PC-9 (cell line): Measurements from ENCODE around the gene PHEX. TPM values are rescaled to one million over a fixed set of nuclear protein-coding genes. Genes with fewer than 3 reads are reported as not detected.

ENCODE experiments used
- BruUV-seq: library from RNA; stranded (reverse); fragments of 400-500 nt; replicated peaks from 2 replicates; lab custom pipeline; 2021; lab: Mats Ljungman, UMichigan
- CTCF ChIA-PET: fragments of 300-600 bp; sonication (Branson Sonifier 250); formaldehyde crosslinking; loops from one replicate; lab custom pipeline; 2022; ENCODE audit warnings: antibody characterized with exemption; lab: Charles Lee
- POLR2A ChIA-PET: fragments of 300-600 bp; sonication (Branson Sonifier 250); formaldehyde crosslinking; loops from one replicate; lab custom pipeline; 2022; ENCODE audit warnings: antibody characterized with exemption; ENCODE audit not compliant: unreplicated experiment; lab: Charles Lee
- DNase-seq, 2 experiments: peaks; one replicate each; pipeline versions ENCODE4 v3.0.0 to v3.0.0-alpha.2; 2015 to 2022; ENCODE audit warnings: mixed read lengths in 1 of 2
- H2AFZ ChIP-seq: fragments of 200-600 bp; sonication (generic); 2 replicates; pipeline ENCODE4 v1.8.1; 2017; ENCODE audit warnings: antibody characterized with exemption
- H3F3A ChIP-seq: fragments of 200-600 bp; sonication (generic); 2 replicates; pipeline ENCODE4 v1.8.1; 2017; ENCODE audit warnings: antibody characterized with exemption, mild to moderate bottlenecking, low read depth; ENCODE audit not compliant: insufficient read depth
- H3K27ac ChIP-seq: fragments of 200-600 bp; sonication (generic); 2 replicates; pipeline ENCODE4 v1.6.1; 2016; ENCODE audit warnings: mixed run types
- H3K27me3 ChIP-seq: fragments of 200-600 bp; sonication (generic); 2 replicates; pipeline ENCODE4 v1.6.1; 2016; ENCODE audit warnings: low read depth, mixed run types; ENCODE audit not compliant: insufficient read depth
- H3K36me3 ChIP-seq: fragments of 200-600 bp; sonication (generic); 2 replicates; pipeline ENCODE4 v1.6.1; 2016; ENCODE audit warnings: low read depth, mixed run types
- H3K4me1 ChIP-seq: fragments of 200-600 bp; sonication (generic); replicated peaks from 2 replicates; pipeline ENCODE4 v1.6.1; 2016; ENCODE audit warnings: mixed run types; ENCODE audit not compliant: insufficient read depth
- H3K4me2 ChIP-seq: fragments of 200-600 bp; sonication (generic); 2 replicates; pipeline ENCODE4 v1.6.1; 2017; ENCODE audit warnings: mixed run types
- H3K4me3 ChIP-seq: fragments of 200-600 bp; sonication (generic); 2 replicates; pipeline ENCODE4 v1.6.1; 2016; ENCODE audit warnings: mixed run types
- H3K79me2 ChIP-seq: fragments of 200-600 bp; sonication (generic); 2 replicates; pipeline ENCODE4 v1.6.1; 2017; ENCODE audit warnings: low read depth, mixed run types
- H3K9me2 ChIP-seq: fragments of 200-600 bp; sonication (generic); 2 replicates; pipeline ENCODE4 v1.8.1; 2017; ENCODE audit warnings: mild to moderate bottlenecking; ENCODE audit not compliant: insufficient read depth
- H3K9me3 ChIP-seq: fragments of 200-600 bp; sonication (generic); 2 replicates; pipeline ENCODE4 v1.8.1; 2016; ENCODE audit warnings: low read depth; ENCODE audit not compliant: insufficient read depth
- H4K20me1 ChIP-seq: fragments of 200-600 bp; sonication (generic); 2 replicates; pipeline ENCODE4 v1.8.1; 2017; ENCODE audit not compliant: insufficient read depth
- EZH2 ChIP-seq: fragments of 200-600 bp; sonication (generic); IDR thresholded peaks from 2 replicates; pipeline ENCODE4 v1.8.0; 2017; ENCODE audit warnings: antibody characterized with exemption, low read depth
- intact Hi-C: fragments of 100-400 bp; cut with micrococcal nuclease; formaldehyde crosslinking; loops from one replicate; pipeline ENCODE4 v1.10.0; 2022; ENCODE audit not compliant: unreplicated experiment
- total RNA-seq: library from RNA; stranded (reverse); gene quantifications from 2 replicates; pipeline ENCODE4 v1.2.3, GENCODE V29; 2021
- TF ChIP-seq, protein P1 (sequence below): fragments of 200-600 bp; sonication (generic); conservative IDR thresholded peaks from 2 replicates; pipeline ENCODE4 v1.6.1; 2017; ENCODE audit warnings: mixed run types, antibody characterized with exemption, mild to moderate bottlenecking, moderate library complexity

PHEX gene
- total RNA-seq, 1 experiment from 2014 or later = 3.5 TPM

GRCh38 chrX:22053481-22053880, 21.4 kb downstream of the PHEX start:
- BruUV-seq = no TSS peak
- ChIA-PET POLR2A (no interaction called here), CTCF (no interaction called here)
- peaks cover 4% of the 10 kb centered on the region; the same call in 1 of the 2 replicates for H3K4me1 ChIP-seq
- no peak overlapping the region for H3K4me3 ChIP-seq
- no peaks in the 10 kb centered on the region for H3K9me2 ChIP-seq
- no peaks in the 10 kb centered on the region for H4K20me1 ChIP-seq
- no peaks in the 10 kb centered on the region for H3K9me3 ChIP-seq
- no peaks in the 10 kb centered on the region for H3K36me3 ChIP-seq
- H3K79me2 ChIP-seq = no peaks in the 10 kb centered on the region
- H3F3A ChIP-seq = peaks cover 1% of the 10 kb centered on the region; the same call in 1 of the 2 replicates
- no peak overlapping the region for H2AFZ ChIP-seq
- H3K4me2 ChIP-seq = no peak overlapping the region
- no peak overlapping the region for H3K27ac ChIP-seq
- DNase-seq = no peak
- intact Hi-C loops = no loop called here
- no peaks in the 10 kb centered on the region for H3K27me3 ChIP-seq
- TF ChIP-seq EZH2 = no peak
- TF ChIP-seq, protein P1, sequence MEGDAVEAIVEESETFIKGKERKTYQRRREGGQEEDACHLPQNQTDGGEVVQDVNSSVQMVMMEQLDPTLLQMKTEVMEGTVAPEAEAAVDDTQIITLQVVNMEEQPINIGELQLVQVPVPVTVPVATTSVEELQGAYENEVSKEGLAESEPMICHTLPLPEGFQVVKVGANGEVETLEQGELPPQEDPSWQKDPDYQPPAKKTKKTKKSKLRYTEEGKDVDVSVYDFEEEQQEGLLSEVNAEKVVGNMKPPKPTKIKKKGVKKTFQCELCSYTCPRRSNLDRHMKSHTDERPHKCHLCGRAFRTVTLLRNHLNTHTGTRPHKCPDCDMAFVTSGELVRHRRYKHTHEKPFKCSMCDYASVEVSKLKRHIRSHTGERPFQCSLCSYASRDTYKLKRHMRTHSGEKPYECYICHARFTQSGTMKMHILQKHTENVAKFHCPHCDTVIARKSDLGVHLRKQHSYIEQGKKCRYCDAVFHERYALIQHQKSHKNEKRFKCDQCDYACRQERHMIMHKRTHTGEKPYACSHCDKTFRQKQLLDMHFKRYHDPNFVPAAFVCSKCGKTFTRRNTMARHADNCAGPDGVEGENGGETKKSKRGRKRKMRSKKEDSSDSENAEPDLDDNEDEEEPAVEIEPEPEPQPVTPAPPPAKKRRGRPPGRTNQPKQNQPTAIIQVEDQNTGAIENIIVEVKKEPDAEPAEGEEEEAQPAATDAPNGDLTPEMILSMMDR = no peak

DNA sequence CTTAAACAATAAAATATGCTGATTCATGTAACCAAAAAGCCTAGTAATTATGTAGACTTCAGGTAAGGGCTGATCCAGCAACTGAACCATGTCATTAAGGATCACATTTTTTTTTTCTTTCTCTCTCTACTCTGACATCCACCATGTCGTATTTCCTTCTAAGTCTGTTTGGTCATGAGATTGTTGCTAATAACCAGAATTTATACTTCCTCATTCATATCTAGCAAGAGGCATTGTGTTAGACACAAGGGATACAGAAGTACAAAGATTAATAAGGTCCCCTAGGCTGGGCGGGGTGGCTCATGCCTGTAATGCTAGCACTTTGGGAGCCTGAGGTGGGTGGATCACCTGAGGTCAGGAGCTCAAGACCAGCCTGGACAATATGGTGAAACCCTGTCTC, 24.1 kb downstream of the PHEX start:
- no TSS peak for BruUV-seq
- Histone ChIP-seq H3K4me3 (no peak overlapping the region), H3K36me3 (no peaks in the 10 kb centered on the region), H3K9me2 (no peaks in the 10 kb centered on the region), H3K27ac (no peak overlapping the region), H3K79me2 (no peaks in the 10 kb centered on the region), H3K9me3 (no peaks in the 10 kb centered on the region), H3K4me2 (no peak overlapping the region), H2AFZ (no peak overlapping the region), H3F3A (peaks cover 29% of the 10 kb centered on the region), H3K27me3 (no peaks in the 10 kb centered on the region), H4K20me1 (no peaks in the 10 kb centered on the region), H3K4me1 (peaks cover 30% of the 10 kb centered on the region)
- ChIA-PET CTCF (no interaction called here), POLR2A (interaction anchor here (0.6 kb wide), 1 partner anchor 1906 kb away, joined by 6 read pairs; no protein-coding TSS in a partner anchor)
- intact Hi-C loops = no loop called here
- no peak for DNase-seq
- no peak for TF ChIP-seq EZH2
- TF ChIP-seq, protein P1 = no peak

DNA sequence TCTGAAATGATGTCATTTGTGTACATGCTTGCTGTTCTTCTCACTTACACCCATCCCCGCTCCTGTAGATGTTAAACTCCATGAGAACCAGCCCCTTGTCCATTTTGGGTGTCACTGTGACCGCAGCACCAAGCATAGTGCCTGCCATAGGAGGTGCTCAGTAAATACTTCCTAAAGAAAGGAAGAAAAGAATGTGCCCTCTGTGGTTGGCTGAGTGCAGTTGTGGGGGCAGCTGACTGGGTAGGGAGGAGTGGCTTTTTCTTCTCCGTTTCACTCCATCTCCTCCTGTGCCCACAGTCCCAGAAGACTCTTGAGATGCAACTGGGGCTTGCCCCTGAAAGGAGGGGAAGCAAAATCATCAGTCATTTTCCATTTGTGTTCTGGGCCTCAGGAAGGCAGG, 25.5 kb downstream of the PHEX start:
- Histone ChIP-seq H3K27ac (no peak overlapping the region), H3K4me2 (no peak overlapping the region), H3K4me1 (peaks cover 39% of the 10 kb centered on the region), H2AFZ (no peak overlapping the region), H3K9me3 (no peaks in the 10 kb centered on the region), H3K4me3 (no peak overlapping the region), H3F3A (peaks cover 38% of the 10 kb centered on the region), H3K36me3 (no peaks in the 10 kb centered on the region), H3K27me3 (no peaks in the 10 kb centered on the region), H3K79me2 (no peaks in the 10 kb centered on the region), H3K9me2 (no peaks in the 10 kb centered on the region), H4K20me1 (no peaks in the 10 kb centered on the region)
- CTCF ChIA-PET = no interaction called here
- DNase-seq = no peak
- POLR2A ChIA-PET = no interaction called here
- no peak for TF ChIP-seq EZH2
- TF ChIP-seq, protein P1 = no peak
- BruUV-seq = no TSS peak
- intact Hi-C loops = no loop called here
